Endothelial cell of umbilical vein (primary cell): ENCODE results near the gene PTPRK. TPM values are rescaled to one million over a fixed set of nuclear protein-coding genes. Genes with fewer than 3 reads are reported as not detected.
A peak's percentile ranks its signal among the peaks of the same experiment; 100 is the strongest.

Experiments used
- BruUV-seq: library from RNA; stranded (reverse); fragments of 400-500 nt; replicated peaks from 2 replicates; lab custom pipeline; 2021; lab: Mats Ljungman, UMichigan
- CTCF ChIA-PET: fragments of 300-600, 350-600 bp; sonication (Branson Sonifier 250); formaldehyde crosslinking; loops from one replicate; lab custom pipeline; 2021; ENCODE audit warnings: antibody characterized with exemption, inconsistent platforms; lab: Charles Lee
- POLR2A ChIA-PET: fragments of 300-600, 350-600 bp; sonication (Branson Sonifier 250); formaldehyde crosslinking; loops from one replicate; lab custom pipeline; 2021; ENCODE audit warnings: antibody characterized with exemption, inconsistent platforms; lab: Charles Lee
- DNase-seq: peaks from one replicate; pipeline ENCODE4 v3.0.0-alpha.2; 2011; ENCODE audit warnings: low read depth, low spot score
- FAIRE-seq: peaks from 2 replicates; lab custom pipeline; 2011; peaks lifted over from hg19 to GRCh38; lab: Jason Lieb, UNC
- H2AFZ ChIP-seq: 2 replicates; pipeline ENCODE4 v1.6.0; 2012; ENCODE audit warnings: low read depth, low read length, control low read depth, inconsistent platforms
- H3K27ac ChIP-seq: 2 replicates; pipeline ENCODE4 v1.5.1; 2011; ENCODE audit warnings: low read depth, mild to moderate bottlenecking, control low read depth, low read length, moderate library complexity; ENCODE audit not compliant: insufficient read depth
- H3K27me3 ChIP-seq, 2 experiments: 2 replicates each; pipeline versions ENCODE4 v1.6.0 to v1.6.1; 2011; ENCODE audit warnings: low read length in 2 of 2, mixed read lengths in 1 of 2; ENCODE audit not compliant: control insufficient read depth in 2 of 2, insufficient read depth in 2 of 2
- H3K36me3 ChIP-seq, 2 experiments: 2 replicates in 1 of 2; 3 replicates in 1 of 2; pipeline ENCODE4 v1.5.1; 2011; ENCODE audit warnings: low read length in 2 of 2, mild to moderate bottlenecking in 1 of 2, moderate library complexity in 1 of 2; ENCODE audit not compliant: control insufficient read depth in 2 of 2, insufficient read depth in 2 of 2; ENCODE audit errors: extremely low read depth in 1 of 2
- H3K4me1 ChIP-seq: 3 replicates; pipeline ENCODE4 v1.5.1; 2011; ENCODE audit warnings: mild to moderate bottlenecking, low read length; ENCODE audit not compliant: control insufficient read depth, insufficient read depth; ENCODE audit errors: extremely low read depth
- H3K4me2 ChIP-seq: 2 replicates; pipeline ENCODE4 v1.6.1; 2011; ENCODE audit warnings: low read length, control low read depth, mixed read lengths; ENCODE audit not compliant: insufficient read depth
- H3K4me3 ChIP-seq, 3 experiments: fragments of 200-600 bp in 1 of 3; sonication (generic), shearing (Covaris generic) in 1 of 3; replicated peaks in 1 of 3; 2 replicates each; pipeline ENCODE4 v1.5.1; 2011 to 2016; ENCODE audit warnings: control low read depth in 3 of 3, low read length in 3 of 3, mild to moderate bottlenecking in 2 of 3, inconsistent platforms in 1 of 3, low read depth in 1 of 3, moderate library complexity in 1 of 3; ENCODE audit not compliant: insufficient read depth in 1 of 3
- H3K79me2 ChIP-seq: 2 replicates; pipeline ENCODE4 v1.6.0; 2012; ENCODE audit warnings: low read length, inconsistent platforms; ENCODE audit not compliant: control insufficient read depth, insufficient read depth
- H3K9ac ChIP-seq: replicated peaks from 2 replicates; pipeline ENCODE3; 2011; ENCODE audit warnings: low read length, control low read depth; ENCODE audit not compliant: insufficient read depth; ENCODE audit errors: extremely low read depth
- H3K9me1 ChIP-seq: replicated peaks from 3 replicates; pipeline ENCODE4 v1.6.0; 2011; ENCODE audit warnings: mild to moderate bottlenecking, low read length; ENCODE audit not compliant: control insufficient read depth, insufficient read depth; ENCODE audit errors: extremely low read depth
- H3K9me3 ChIP-seq: replicated peaks from 2 replicates; pipeline ENCODE4 v1.5.1; 2012; ENCODE audit warnings: low read length, inconsistent platforms; ENCODE audit not compliant: control insufficient read depth, insufficient read depth
- H4K20me1 ChIP-seq: replicated peaks from 2 replicates; pipeline ENCODE3; 2011; ENCODE audit warnings: mild to moderate bottlenecking, low read length; ENCODE audit not compliant: control insufficient read depth, insufficient read depth; ENCODE audit errors: extremely low read depth
- CTCF ChIP-seq, 2 donors: IDR thresholded peaks; 1 replicate in 1 of 2; 2 replicates in 1 of 2; pipeline ENCODE4 v1.5.1; 2011; ENCODE audit warnings: low read length in 2 of 2, mild to moderate bottlenecking in 2 of 2, moderate library complexity in 2 of 2, control low read depth in 1 of 2, inconsistent platforms in 1 of 2, low read depth in 1 of 2; ENCODE audit not compliant: insufficient read depth in 1 of 2; ENCODE audit errors: extremely low read depth in 1 of 2
- FOS ChIP-seq: IDR thresholded peaks from 2 replicates; pipeline ENCODE4 v1.6.1; 2011; ENCODE audit warnings: mild to moderate bottlenecking, low read length, moderate library complexity, borderline replicate concordance; ENCODE audit not compliant: insufficient read depth
- GATA2 ChIP-seq: IDR thresholded peaks from 2 replicates; pipeline ENCODE4 v1.7.0; 2011; ENCODE audit warnings: low read depth, mild to moderate bottlenecking, moderate library complexity, mixed read lengths, low read length; ENCODE audit not compliant: insufficient read length, insufficient read depth
- MAX ChIP-seq: IDR thresholded peaks from 2 replicates; pipeline ENCODE4 v1.6.1; 2011; ENCODE audit not compliant: insufficient read depth, insufficient read length
- POLR2A ChIP-seq: IDR thresholded peaks from 2 replicates; pipeline ENCODE4 v1.6.1; 2012; ENCODE audit warnings: low read depth, mild to moderate bottlenecking, control low read depth, low read length
- POLR2AphosphoS5 ChIP-seq: IDR thresholded peaks from 2 replicates; pipeline ENCODE4 v1.6.1; 2012; ENCODE audit warnings: low read depth, mild to moderate bottlenecking, control low read depth, low read length, moderate library complexity; ENCODE audit not compliant: insufficient read depth
- dilution Hi-C: fragments of 300-500 bp; cut with MboI; formaldehyde crosslinking; loops from one replicate; pipeline ENCODE4 v1.15.0; 2019; ENCODE audit warnings: low sequenced_read_pairs; ENCODE audit not compliant: extremely low pct_ligation_motif_present
- intact Hi-C: fragments of 100-400 bp; cut with micrococcal nuclease; formaldehyde crosslinking; loops from one replicate; pipeline ENCODE4 v1.10.0; 2022
- polyA plus RNA-seq, 4 experiments: library from polyadenylated mRNA; depleted of rRNA in 3 of 4; stranded (reverse) in 3 of 4; unstranded in 1 of 4; fragments of >200 nt; gene quantifications; 2 replicates each; pipeline versions ENCODE4 v1.2.1 to v1.2.3, GENCODE V29; 2011 to 2012; ENCODE audit warnings: missing spikeins in 1 of 4
- total RNA-seq: library from RNA; stranded (reverse); gene quantifications from 2 replicates; pipeline ENCODE4 v1.2.3, GENCODE V29; 2021

PTPRK gene
- total and polyA plus RNA-seq, 2 donors (not counting 3 experiments of a cell fraction or from before 2014, with no cell fraction given): 15.2 to 74.0 TPM

- no peaks in the 10 kb centered on the region for H3K9me1 ChIP-seq
- DNase-seq (peak; percentile 12), FAIRE-seq (no peak)
- H3K4me1 ChIP-seq: no peaks in the 10 kb centered on the region
- intact Hi-C loops: no loop called here
- H2AFZ ChIP-seq: no peak overlapping the region
- TF ChIP-seq FOS (no peak), POLR2AphosphoS5 (no peak), MAX (no peak), CTCF (IDR thresholded peaks at IDR 0.05; ENCODE audit: extremely low read depth in 1 of 2, insufficient read depth in 1 of 2, low read depth in 1 of 2, low read length in 2 of 2) (no peak)
- dilution Hi-C loops: no loop called here
- no peak overlapping the region for H3K27ac ChIP-seq
- H3K79me2 ChIP-seq: no peaks in the 10 kb centered on the region
- no TSS peak for BruUV-seq
- ChIA-PET CTCF (no interaction called here), POLR2A (no interaction called here)
- H3K4me3 ChIP-seq: no peak overlapping the region
- no peaks in the 10 kb centered on the region for H3K9me3 ChIP-seq
- H3K27me3 ChIP-seq: no peaks in the 10 kb centered on the region
- no peaks in the 10 kb centered on the region for H4K20me1 ChIP-seq
- H3K9ac ChIP-seq: no peak overlapping the region
- H3K36me3 ChIP-seq: peaks cover 0 to 6% of the 10 kb centered on the region in 2 experiments
- no peak overlapping the region for H3K4me2 ChIP-seq
Measured at GRCh38 chr6:128179876-128180438, 340.4 kb downstream of the PTPRK start.

- no peaks in the 10 kb centered on the region for H3K79me2 ChIP-seq
- no peaks in the 10 kb centered on the region for H3K9me3 ChIP-seq
- H3K9ac ChIP-seq: no peak overlapping the region
- dilution Hi-C loops (no loop called here), intact Hi-C loops (no loop called here)
- H4K20me1 ChIP-seq: no peaks in the 10 kb centered on the region
- H3K27ac ChIP-seq: no peak overlapping the region
- no peaks in the 10 kb centered on the region for H3K4me1 ChIP-seq
- H3K27me3 ChIP-seq: no peaks in the 10 kb centered on the region
- no peak overlapping the region for H3K4me3 ChIP-seq
- no peak for TF ChIP-seq CTCF (IDR thresholded peaks at IDR 0.05; ENCODE audit: extremely low read depth in 1 of 2, insufficient read depth in 1 of 2, low read depth in 1 of 2, low read length in 2 of 2)
- TF ChIP-seq GATA2: no peak
- TF ChIP-seq POLR2AphosphoS5: no peak
- TF ChIP-seq MAX: no peak
- TF ChIP-seq POLR2A: no peak
- H3K9me1 ChIP-seq: no peaks in the 10 kb centered on the region
- CTCF ChIA-PET: interaction anchor here (0.9 to 1.3 kb wide), 3 partner anchors 9 to 14 kb away, joined by 3 to 5 read pairs (median 3); no protein-coding TSS in a partner anchor
- DNase-seq: no peak
- H2AFZ ChIP-seq: no peak overlapping the region
- H3K4me2 ChIP-seq: no peak overlapping the region
- no peak for FAIRE-seq
- no peaks in the 10 kb centered on the region for H3K36me3 ChIP-seq
- POLR2A ChIA-PET: no interaction called here
- no TSS peak for BruUV-seq
Measured at GRCh38 chr6:128174724-128175123, 345.7 kb downstream of the PTPRK start.
